HG03175 (cell line): ENCODE results near the gene SLC28A2.
"Not testable (repeated sequence)": the region's sequence is repeated elsewhere in the genome, so short reads cannot be mapped to it uniquely, and the experiment has no call there.

Experiments
- ATAC-seq: cut with Tn5 transposase; IDR thresholded peaks from one replicate; pipeline ENCODE4 v1.9.1; 2021; ENCODE audit warnings: mild to moderate bottlenecking, moderate library complexity; ENCODE audit not compliant: unreplicated experiment

SLC28A2 gene, protein sequence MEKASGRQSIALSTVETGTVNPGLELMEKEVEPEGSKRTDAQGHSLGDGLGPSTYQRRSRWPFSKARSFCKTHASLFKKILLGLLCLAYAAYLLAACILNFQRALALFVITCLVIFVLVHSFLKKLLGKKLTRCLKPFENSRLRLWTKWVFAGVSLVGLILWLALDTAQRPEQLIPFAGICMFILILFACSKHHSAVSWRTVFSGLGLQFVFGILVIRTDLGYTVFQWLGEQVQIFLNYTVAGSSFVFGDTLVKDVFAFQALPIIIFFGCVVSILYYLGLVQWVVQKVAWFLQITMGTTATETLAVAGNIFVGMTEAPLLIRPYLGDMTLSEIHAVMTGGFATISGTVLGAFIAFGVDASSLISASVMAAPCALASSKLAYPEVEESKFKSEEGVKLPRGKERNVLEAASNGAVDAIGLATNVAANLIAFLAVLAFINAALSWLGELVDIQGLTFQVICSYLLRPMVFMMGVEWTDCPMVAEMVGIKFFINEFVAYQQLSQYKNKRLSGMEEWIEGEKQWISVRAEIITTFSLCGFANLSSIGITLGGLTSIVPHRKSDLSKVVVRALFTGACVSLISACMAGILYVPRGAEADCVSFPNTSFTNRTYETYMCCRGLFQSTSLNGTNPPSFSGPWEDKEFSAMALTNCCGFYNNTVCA

DNA sequence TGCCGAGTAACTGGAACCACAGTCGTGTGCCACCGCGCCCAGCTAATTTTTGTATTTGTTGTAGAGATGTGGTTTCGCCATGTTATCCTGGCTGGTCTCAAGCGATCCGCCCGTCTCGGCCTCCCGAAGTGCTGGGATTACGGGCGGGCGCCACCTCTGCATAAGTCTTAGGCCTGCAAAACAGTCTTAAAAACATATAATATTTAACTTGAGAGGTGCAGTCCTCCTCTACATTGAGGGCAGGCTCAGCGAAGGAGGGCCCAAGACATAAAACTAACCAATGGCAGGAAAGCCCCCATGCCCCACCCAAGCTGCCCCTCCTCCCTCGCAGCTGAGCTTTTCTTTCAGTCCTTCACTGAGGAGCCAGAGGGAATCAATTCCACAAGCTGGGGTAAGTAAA, at the start of gene SLC28A2:
TSS of gene SLC28A2 (plus strand) at position 347 of the 400 bp plus-strand sequence. CDS start 982 bp downstream, outside the sequence.
- no peak for ATAC-seq

DNA sequence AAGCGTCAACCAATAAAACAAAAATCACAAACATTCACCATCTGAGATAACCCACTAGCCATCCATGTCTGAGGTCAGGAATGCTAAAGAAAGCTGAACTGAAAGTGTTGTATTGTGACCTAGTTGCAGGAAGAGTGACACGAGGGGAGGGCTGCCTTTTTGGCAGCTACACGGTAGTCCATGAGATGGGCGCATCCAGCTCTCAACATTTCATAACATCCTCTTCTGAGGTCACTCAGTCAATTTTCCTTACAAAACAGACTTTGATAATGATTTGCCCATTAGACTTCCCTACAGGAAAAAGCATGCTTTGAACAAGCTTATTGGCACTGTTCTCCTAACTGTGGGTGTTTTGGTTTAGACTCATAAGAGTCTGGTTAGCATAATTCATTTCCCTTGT, 48.9 kb upstream of the SLC28A2 start:
- no peak for ATAC-seq

DNA sequence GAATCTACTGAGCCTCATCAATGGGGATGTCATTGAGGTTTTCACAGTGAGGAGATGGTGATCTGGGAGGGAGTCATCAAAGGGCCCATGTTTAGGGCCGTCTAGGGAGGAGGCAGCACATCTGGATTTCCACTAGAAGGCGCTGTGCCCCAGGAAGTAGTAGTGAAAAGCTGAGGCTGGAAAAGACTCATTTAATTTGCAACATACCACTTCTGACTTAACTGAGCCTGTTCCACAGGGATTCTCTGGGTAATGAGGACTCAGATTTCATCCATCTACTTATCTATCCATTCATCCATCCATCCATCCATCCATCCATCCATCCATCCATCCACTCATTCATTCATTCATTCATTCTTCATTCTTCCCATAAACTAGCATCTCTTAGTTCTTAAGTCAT, 46.8 kb upstream of the SLC28A2 start:
- ATAC-seq = no peak

DNA sequence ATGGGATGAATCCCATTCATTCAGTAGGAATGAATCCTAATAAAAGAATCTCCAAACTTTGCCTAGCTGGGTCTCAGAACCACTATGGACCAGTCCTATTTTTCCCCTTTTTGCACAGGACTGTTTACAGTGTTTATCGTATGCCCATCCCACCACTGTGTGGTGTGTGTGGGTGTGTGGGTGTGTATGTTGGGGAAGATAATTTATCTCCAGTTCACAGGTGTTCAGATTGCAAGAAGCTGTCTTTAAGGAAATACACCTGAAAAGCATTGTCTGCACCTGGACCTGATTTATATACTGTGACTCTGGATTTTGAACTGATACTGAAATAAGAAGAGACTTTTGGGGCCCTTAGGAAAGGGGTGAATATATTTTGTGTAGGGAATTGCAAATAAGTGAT, 39.5 kb upstream of the SLC28A2 start:
- no peak for ATAC-seq

DNA sequence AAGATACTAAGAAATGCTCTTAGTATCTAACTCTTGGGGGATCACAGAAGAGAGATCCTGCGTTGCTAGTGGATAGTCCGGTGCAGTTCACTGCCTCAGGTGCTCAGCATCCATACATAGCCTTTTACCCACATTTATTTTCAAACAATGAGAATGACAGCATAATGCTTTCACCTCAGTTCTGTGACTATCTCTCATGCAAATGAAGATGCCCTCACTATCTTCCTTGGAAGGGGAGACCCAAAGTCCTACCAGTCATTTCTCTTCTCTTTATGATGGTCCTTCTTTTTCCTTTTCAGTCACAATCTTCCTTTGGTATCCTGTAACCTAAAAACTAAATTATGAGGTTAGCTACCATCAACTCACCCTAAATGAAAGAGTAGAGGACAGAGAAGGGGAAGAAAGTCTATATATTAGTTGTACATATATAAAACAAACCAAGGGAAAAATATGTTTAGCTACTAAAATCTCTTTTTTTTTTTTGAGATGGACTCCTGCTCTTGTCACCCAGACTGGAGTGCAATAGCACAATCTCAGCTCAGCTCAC, 30.9 kb upstream of the SLC28A2 start:
- ATAC-seq = no peak

DNA sequence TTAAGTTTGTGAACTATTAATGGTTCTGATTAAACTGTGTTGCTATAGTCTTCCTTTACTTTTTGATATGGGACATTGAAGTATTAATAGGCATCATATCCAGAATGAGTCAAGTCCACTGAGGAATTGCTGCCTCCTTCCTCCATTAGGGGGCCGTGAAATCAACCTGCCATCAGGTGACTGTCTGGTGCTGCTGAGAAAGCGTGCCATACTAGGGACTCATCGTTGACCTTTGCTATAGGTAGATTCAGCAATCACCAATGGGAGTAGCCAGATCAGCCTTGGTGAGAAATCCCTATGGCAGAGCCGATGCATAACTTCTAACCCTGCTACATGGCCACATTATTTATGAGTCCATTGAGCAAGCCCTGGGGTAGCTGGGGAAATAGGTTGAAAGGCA, 30.1 kb upstream of the SLC28A2 start:
- no peak for ATAC-seq

DNA sequence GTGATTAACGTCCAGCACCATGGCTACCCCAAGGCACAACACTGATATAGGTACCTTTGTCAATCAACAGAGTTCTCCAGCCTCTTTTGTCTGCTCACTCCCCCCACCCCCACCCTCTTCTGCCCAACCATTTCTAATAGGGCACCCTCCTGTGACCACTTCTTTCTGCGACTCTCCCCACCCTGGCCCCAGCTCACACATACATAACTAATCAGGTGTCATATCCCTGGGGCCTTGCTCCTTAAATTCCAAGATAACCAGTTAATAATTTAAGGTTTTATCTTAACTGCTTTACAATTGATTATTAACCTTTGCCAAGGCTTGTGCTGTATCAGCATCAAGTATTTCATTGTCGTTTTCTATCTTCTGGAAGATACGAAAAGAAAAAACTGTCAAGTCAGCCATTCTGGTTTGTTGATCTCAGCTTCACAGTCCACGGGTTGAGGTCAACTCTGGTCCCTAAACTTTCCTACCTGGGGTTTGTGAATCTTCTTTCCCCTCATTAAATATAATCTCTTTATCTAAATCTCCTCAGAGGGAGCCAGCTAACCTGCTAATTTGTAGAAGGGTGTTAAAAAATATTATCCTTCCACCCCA, 27.3 kb upstream of the SLC28A2 start:
- no peak for ATAC-seq

DNA sequence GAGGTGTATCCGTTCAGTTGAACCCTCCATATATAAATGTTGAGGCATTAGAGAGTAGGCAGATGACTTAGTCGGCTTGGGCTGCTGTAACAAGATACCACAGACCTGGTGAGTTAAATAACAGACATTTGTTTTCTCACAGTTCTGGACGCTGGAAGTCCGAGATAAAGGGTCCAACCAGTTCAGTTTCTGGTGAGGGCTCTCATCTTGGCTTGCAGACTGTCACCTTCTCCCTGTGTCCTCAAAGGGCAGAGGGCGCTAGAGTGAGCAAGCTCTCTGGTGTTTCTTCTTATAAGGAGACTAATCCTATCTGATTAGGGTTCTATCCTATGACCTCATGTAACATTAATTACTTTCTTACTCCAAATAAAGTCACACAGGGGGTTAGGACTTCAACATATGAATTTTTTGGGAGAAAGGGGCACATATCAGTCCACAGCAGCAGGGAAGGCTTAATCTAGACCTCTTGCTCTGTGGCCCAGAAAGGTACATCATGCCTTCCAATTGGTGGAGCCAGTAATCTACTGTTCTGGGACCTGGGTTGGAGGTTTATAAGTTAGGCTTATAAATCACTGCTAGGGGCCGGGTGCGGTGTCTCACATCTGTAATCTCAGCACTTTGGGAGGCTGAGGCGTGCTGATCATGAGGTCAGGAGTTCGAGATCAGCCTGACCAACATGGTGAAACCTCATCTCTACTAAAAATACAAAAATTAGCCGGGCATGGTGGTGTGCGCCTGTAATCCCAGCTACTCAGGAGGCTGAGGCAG, 26.3 kb upstream of the SLC28A2 start:
- no peak for ATAC-seq

DNA sequence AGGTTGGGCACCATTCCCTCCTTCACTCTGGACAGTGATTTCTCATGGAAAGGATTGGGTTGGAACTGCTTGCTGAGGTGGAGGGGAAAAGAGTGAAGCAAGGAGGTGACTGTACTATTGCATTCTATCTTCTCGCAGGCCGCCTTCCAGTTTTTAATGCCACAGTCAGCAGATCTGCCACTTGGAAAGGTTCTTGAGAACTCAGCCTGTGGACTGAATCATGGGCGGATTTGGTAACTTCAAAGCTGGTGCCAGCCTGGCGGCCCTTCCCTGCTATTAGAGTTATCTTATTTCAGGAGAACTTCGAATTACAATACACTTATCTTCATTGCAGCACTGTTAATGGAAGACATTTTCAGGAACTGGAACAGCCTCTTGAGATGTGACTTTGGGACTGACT, 23.1 kb upstream of the SLC28A2 start:
- ATAC-seq = no peak

DNA sequence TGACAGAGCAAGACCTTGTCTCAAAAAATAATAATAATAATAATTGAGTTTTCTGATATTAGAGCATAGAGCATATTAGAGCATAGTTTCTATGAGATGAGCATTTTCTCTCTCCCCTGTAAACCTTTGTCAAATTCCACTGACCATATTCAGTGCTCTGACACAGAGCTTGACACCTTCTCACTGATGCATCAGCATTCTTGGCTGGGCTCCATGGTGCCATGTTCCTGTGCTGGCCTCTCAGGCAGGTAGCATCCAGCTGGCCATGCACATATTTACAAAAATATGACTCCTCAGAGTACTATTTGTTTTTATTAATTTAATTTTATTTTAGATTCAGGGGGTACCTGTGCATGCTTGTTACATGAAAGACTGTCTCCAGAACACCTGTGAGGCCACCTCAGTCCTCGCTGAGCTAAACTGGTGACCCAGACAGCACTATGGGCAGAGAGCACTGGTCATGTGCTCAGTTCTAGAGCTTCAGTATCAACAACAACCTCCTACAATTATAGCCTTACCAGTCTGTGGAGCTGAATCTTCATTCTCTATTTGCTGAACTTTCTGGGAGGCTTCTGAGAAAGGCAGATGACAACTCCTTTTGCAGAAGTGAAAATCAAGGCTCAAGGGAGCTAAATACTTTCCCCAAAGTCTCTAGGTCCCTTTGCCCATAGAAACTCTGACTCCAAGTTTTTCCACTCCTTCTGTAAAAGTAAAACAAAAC, 21.6 kb upstream of the SLC28A2 start:
- ATAC-seq = no peak

DNA sequence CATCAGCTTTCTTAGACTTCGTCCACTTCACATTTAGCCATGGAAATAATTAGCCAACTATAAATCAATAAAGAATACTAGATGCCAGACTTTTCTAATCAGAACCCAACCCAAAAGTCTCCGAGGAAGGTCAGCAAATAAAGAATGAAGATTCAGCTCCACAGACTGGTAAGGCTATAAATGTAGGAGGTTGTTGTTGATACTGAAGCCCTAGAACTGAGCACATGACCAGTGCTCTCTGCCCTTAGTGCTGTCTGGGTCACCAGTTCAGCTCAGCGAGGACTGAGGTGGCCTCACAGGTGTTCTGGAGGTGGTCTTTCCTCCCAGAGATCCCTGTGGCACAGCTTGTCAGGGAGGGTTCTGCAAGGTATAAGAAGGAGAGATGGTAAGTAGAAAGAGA, 20.9 kb upstream of the SLC28A2 start:
- no peak for ATAC-seq

DNA sequence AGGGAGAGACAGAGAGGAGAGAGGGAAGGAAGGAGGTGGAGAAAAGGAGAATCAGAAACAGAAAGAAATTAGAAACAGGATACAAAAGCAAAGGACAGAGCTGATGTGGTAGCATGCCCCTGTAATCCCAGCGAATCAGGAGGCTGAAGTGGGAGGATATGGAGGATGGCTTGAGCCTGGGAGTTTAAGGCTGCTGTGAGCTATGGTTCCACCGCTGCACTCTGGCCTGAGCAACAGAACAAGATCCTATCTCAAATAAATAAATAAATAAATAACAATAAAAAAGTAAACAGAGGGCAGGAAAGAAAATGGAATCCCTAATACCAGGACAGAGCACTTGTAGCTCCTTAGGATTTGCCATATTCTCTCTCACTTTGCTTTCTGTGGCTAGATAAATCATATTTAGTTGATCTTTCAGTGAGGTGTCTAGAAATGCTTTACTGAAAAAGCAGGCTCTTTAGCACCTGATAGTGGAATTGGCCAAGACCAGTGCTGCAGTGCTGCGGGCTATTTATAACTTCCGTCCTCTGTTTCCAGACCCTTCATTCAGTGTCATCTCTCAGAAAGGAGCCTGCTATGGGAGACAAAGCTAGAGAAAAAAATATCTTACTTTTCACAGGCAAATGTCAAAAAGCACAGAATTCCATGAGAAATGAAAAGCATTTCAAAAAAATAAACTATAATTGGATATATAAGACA, 20.0 kb upstream of the SLC28A2 start:
- no peak for ATAC-seq

DNA sequence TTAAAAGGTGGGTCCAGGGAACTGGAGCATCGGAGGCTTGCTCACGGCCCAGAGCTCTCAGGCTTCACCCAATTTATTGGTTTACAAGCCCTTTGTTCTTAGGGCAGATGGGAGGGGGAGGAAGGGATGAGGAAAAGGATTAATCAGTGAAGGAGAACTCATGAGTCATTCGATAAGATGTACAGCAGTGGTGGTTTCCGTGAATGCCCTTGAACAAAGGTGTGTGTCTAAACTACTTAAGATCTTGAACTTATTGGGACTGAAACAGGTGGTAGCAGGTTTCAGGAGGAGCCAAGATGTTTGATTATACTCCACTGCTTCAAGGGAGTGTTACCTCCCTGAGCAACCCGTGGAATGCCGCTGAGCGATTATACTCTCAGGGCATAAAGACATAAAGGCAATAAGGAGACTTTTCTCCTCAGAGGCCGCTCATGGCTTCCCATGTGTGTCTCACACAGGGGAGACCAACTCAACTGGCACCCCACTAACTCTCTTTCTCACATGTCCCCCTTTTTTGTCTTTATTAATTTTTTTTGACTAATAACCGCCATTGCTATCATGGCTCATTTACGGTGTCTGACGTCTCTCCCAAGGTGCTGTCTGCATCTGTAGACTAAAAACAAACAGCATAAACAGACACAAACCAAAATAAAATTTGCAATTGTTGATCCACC, 17.3 kb upstream of the SLC28A2 start:
- ATAC-seq = no peak

DNA sequence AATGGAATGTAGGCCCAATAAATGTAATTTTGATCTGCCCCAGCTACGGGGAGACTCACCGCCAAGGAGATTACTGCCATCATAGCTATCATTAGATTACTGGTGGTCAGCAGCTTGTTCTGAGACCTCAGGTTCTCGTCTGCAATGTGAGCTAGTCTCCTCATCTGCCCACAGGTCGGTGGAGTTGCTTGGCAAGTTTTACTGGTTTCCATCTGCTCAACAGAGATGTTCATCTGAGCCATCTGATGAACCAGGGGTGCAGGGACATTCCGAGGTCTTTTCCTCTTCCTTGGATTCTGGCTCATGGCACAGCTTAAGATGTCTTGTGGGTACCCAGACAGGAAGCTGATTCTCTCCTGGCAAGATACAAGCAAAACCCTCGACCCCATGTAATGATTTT, 15.2 kb upstream of the SLC28A2 start:
- ATAC-seq = not testable (repeated sequence)

DNA sequence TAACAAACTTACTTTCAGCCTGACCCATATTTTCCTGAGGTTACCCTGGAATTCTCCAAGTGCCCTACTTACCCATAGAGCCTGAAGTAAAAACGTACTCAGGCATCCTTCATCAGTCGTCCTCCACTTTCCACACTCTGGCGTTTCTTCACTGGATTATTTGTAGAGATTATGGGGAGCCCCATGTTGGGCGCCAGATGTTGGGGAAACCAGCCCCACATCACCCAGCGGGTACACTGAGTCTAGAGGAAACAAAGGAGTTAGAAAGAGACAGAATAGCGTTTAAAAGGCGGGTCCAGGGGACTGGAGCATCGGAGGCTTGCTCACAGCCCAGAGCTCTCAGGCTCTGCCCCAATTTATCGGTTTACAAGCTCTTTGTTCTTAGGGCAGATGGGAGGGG, 9.7 kb upstream of the SLC28A2 start:
- no peak for ATAC-seq

DNA sequence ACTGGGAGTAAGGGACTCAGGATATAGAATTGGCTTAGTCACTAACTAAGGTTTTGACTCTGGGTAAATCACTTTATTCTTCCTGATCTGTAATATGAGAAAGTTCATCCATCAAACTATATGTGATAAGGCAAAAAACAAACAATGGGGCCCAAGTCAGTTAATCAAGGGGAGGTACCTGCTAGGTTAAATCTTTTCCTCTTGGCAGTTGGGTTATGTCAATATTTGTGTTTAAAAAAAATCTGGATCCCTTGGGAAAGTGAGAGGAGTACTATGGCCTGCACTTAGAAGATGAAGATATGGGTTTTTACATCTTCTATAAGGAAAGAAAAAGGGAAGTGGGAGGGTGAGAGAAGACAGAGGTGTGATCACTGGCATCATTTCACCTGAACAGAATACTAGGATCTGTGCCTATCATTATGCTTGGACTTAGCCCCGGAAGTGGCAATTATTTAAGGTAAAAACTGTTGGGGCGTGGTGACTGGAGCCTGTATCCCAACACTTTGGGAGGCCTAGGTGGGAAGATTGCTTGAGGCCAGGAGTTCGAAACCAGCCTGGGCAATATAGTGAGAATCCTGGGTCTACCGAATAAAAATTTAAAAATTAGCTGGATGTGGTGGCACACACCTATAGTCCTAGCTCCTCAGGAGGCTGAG, 2.8 kb upstream of the SLC28A2 start:
- no peak for ATAC-seq

DNA sequence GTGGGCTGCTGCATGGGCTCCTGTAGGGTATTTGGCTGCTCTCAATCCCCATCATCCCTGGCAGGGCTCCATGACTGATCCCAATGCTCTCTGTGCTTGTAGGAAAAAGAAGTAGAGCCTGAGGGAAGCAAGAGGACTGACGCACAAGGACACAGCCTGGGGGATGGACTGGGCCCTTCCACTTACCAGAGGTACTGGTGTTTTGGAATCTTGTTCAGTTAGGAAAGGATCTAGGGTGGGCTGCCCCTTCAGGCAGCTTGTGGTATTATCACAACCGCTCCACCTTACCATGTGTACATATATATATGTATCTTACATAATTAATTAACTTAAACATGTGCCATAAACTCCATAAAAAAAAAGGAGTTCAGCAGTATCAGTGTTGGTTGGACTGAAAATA, 1.3 kb downstream of the SLC28A2 start:
- ATAC-seq = no peak

DNA sequence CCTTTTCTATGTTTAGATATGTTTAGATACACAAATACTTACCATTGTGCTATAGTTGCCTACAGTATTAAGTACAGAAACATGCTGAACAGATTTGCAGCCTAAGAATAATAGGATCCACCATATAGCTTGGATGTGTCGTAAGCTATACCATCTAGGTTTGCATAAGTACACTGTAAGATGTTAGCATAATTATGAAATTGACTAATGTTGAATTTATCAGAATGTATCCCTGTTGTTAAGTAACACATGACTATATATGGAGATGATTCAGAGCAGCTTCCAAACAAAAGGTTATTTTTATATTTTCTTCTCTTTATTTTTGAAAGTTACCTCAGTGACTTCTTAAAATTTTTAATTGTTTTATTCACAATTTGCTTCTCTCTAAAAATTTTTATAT, 2.4 kb downstream of the SLC28A2 start:
- ATAC-seq = no peak

DNA sequence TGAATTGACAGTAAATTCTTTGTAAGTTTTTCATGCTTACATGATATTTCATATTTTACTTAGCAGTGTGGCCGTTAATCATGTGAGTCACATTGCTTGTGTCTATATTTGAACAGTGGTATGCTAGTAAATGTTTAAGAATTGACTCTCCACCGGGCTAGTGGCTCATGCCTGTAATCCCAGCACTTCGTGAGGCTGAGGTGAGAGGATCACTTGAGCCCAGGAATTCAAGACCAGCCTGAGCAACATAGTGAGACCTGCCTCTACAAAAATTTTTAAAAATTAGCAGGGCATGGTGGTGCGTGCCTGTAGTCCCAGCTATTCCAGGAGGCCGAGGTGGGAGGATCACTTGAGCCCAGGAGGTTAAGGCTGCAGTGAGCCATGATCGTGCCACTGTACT, 2.8 kb downstream of the SLC28A2 start:
- ATAC-seq = not testable (repeated sequence)
